Measurements from ENCODE around the gene NBAS. TPM values are rescaled to one million over a fixed set of nuclear protein-coding genes. Genes with fewer than 3 reads are reported as not detected.
A peak's percentile ranks its signal among the peaks of the same experiment; 100 is the strongest.

The NBAS gene
- total and polyA plus RNA-seq, 2 of the 13 experiments (the other 11 are each of a cell fraction or from before 2014, with no cell fraction given) = 33.6 to 58.7 TPM

- no peak for TF ChIP-seq ZNF646 (CRISPR knock-in tag; IDR thresholded peaks at IDR 0.05)
- TF ChIP-seq HOXA5 (CRISPR knock-in tag; IDR thresholded peaks at IDR 0.05) = 0 out of 2 replicates have a peak, but pooled peaks have one; percentile 32
- TF ChIP-seq POLR2A (IDR thresholded peaks at IDR 0.05; ENCODE audit: insufficient read depth in 1 of 2, low read depth in 2 of 2, low read length in 2 of 2) = no peak
- TF ChIP-seq MLLT10 (CRISPR knock-in tag; IDR thresholded peaks at IDR 0.05) = no peak
- TF ChIP-seq HOMEZ (CRISPR knock-in tag; IDR thresholded peaks at IDR 0.05; ENCODE audit: low read depth) = peak; percentile 94
- no peak for TF ChIP-seq SMAD1 (CRISPR knock-in tag; IDR thresholded peaks at IDR 0.05; ENCODE audit: borderline replicate concordance, low read depth)
- no peak for TF ChIP-seq ZFP62 (CRISPR knock-in tag; IDR thresholded peaks at IDR 0.05)
- TF ChIP-seq ZNF496 (CRISPR knock-in tag; IDR thresholded peaks at IDR 0.05; ENCODE audit: insufficient replicate concordance) = no peak
- no peak for TF ChIP-seq GATAD1 (CRISPR knock-in tag; IDR thresholded peaks at IDR 0.05)
- no peak for TF ChIP-seq ISX (CRISPR knock-in tag; conservative IDR thresholded peaks at IDR 0.05)
- TF ChIP-seq NR1H2 (CRISPR knock-in tag; IDR thresholded peaks at IDR 0.05; ENCODE audit: borderline replicate concordance, low read depth) = no peak
- TF ChIP-seq ZNF430 (CRISPR knock-in tag; IDR thresholded peaks at IDR 0.05) = no peak
- TF ChIP-seq ZMYM4 (CRISPR knock-in tag; IDR thresholded peaks at IDR 0.05) = peak; percentile 92
- TF ChIP-seq ZBTB21 (CRISPR knock-in tag; IDR thresholded peaks at IDR 0.05) = no peak
- no peak for TF ChIP-seq HNRNPUL1 (IDR thresholded peaks at IDR 0.05; ENCODE audit: low read depth, low read length)
- no peak for TF ChIP-seq SOX6 (IDR thresholded peaks at IDR 0.05)
- no peak; the same call in 1 of the 2 replicates for TF ChIP-seq SOX6 (CRISPR knock-in tag; IDR thresholded peaks at IDR 0.05)
- 0 out of 2 replicates have a peak, but pooled peaks have one; percentile 18 for TF ChIP-seq ZNF644 (CRISPR knock-in tag; IDR thresholded peaks at IDR 0.05; ENCODE audit: low read depth)
- no peak for TF ChIP-seq BRF2 (CRISPR knock-in tag; IDR thresholded peaks at IDR 0.05)
- TF ChIP-seq ZFP36L1 (CRISPR knock-in tag; IDR thresholded peaks at IDR 0.05) = no peak
- TF ChIP-seq TCF7L2 (IDR thresholded peaks at IDR 0.05; ENCODE audit: low read depth, low read length) = no peak
- no peak for TF ChIP-seq RNF219 (CRISPR knock-in tag; IDR thresholded peaks at IDR 0.05)
Measured at GRCh38 chr2:15485949-15486348, 75.2 kb downstream of the NBAS start (continued).

Measured in HepG2 (cell line).